Activated effector memory CD4-positive, alpha-beta T cell treated with Interleukin-2 at 50 U/mL for 16 hours (primary cell): Measurements from ENCODE around the gene PDXDC1.
"Not testable (repeated sequence)": the region's sequence is repeated elsewhere in the genome, so short reads cannot be mapped to it uniquely, and the experiment has no call there.

ENCODE experiments used
- DNase-seq: peaks from one replicate; pipeline ENCODE4 v3.0.0-alpha.2; 2020

Gene PDXDC1

DNA sequence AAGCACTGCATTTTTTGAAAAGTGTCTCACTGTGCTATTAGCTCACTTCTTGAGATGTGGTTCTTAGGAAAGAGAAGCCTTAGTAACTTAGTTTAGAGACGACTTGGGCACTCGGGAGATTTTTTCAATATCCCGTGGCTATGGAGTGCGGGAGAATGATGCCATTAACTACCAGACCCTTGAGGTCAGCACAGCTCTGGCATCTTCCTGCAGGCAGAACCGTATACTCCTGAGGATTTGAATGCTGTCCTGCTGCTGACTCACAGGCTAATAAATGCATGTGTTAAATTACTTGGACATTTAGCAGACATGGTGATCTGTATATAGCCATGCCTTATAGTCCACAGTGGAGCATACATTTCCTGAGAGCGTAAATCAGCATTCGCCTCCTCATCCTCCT lies 46.6 kb downstream of the PDXDC1 start:
- not testable (repeated sequence) for DNase-seq

DNA sequence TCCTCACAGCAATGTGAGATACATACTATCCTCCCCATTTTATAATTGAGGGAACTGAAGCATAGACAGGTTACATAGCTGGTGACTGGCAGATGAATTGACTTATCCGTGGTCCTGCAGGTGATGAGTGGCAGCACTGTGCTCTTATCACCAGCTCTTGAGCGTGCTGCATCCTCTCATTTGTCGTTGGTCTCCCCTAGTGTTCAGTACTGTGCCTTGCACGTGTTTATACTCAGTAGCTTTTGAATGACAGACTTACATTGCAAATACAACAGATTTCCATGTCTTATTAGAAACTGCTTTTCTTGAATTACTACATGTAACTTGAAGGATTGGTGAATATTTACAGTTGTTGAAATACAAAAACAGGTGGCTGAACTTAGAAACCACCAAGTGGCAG lies 47.4 kb downstream of the PDXDC1 start:
- peak; percentile 47 for DNase-seq

DNA sequence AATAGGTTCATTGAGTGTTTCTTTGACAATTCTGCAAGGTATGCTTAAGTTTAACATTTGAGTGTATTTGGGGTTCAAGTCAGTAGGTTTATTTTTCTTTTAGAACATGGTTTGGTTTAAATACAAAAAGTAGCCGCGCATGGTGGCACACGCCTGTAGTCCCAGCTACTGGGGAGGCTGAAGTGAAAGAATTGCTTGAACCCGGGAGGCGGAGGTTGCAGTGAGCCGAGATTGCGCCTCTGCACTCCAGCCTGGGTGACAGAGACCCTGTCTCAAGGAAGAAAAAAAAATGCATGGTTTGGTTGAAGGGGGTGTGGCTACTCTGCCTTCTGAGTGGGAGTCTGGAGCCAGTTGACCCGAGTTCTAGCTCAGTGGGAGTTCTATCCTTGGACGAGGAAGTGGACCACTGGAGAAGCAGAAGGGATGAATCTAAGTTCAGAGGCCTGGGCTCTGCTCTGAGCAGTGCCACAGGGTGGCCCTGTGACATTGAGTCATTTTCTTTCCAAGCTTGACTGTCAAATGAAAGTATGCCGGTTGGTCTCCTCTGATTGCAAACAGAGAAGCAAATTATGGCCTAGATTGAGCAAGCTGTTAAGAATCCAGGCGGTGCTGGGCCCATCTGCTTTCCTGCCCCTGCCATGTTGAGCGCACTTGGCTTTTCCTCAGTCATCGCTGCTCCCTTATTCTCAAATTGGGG lies 48.7 kb downstream of the PDXDC1 start:
- DNase-seq = not testable (repeated sequence)

DNA sequence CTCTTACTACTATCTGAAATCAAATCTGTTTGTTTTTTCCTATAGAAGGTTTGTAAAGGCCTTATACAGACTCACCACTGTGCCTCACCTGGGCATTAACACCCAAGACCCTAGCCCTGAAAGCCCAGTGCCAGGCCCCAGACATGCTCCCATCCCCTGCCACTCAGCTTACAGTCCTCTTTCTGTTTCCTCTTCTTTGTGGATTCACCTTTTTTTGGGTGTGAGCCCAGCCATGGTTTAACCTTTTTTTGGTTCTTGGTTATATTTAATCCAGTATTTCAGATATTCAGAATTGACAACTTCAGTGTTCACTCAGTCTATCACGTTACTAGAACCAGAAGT lies 50.0 kb downstream of the PDXDC1 start:
- not testable (repeated sequence) for DNase-seq

DNA sequence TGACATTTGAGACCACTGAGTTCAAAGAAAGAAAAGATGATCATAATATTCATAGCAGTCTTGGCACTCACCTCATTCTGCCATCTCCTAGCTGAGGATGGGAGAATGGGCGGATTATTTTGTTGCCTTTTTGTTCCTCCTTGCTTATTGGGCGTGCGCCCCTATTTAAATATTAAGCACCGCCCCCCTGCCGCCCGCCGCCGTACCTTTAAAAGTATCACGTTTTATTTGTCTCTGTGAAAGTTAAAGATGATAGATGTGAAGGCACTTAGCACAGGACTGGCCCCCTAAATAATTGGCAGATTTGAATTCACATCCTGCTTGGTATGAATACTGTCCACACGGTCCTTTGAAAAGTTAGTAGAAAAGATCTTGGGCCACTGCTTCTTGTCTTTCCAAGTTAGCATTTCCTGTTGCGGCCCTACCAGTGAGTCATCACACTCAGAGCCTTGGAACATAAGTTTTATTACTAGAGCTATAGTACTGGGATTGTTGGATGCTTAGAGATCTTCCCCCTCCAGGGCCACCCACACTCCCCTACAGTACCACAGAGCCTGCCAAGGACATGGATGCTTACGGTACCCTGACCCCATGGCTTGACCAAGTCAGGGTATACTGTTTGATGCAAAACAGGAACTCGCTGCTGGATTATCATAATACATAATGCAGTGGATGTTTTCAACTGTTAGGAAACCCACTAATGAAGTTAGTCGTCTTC lies 50.6 kb downstream of the PDXDC1 start:
- DNase-seq = not testable (repeated sequence)

DNA sequence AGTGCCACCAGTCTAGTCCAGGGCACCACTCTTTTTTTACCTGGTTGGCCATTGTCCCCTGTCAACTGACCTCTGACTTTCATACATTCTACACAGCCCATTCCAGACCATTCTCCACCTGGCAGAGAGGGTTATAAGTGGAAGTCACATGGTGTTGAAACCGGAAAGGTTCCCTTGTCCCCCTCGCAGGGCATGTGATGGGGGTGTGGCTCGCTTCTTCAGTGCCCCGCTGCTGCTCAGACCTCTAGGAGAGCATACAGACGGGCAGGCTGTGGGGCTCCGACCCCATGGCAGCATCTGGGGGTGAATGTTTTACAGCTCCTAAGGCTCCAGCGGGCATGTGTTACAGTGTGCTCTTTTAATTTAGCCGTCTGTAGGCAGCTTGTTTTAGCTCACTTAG lies 52.2 kb downstream of the PDXDC1 start:
- DNase-seq = not testable (repeated sequence)

DNA sequence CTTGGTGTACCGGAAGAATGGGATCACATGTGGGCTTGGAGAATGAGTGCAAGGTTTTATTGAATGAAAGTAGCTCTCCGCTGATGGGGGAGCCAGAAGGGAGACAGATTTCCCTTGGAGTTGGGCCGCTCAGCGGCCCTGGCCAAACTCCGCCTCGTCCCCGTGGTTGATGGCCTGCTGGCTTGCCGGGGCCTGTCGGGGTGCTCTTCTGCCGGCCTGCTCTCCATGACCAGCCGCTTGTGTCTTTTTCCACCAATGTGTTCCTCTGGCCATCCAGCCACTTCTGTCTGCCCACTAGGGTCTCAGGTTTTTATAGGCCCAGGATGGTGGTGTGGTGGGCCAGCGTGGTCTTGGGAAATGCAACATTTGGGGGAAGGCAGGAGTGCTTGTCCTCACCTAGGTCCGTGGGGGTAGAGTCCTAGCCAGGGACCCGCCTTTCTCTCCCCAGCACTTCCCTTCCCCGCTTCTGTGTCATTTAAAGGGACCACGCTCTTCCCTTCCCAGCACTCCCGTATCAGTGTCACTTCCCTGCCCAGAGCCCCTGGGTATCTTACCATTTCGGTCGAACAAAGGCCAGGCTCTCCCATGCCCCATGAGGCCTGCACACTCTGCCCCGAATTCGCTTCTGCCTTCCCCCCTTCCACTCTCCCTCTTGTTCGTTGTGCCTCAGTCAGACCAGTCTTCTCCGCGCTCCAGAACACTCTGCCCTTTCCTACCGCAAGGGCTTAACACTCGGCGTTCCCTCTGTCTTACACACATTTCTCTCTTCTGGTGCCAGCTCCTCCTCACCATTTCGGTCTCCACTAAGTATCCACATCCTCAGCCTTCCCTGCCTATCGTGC lies 52.9 kb downstream of the PDXDC1 start:
- not testable (repeated sequence) for DNase-seq

DNA sequence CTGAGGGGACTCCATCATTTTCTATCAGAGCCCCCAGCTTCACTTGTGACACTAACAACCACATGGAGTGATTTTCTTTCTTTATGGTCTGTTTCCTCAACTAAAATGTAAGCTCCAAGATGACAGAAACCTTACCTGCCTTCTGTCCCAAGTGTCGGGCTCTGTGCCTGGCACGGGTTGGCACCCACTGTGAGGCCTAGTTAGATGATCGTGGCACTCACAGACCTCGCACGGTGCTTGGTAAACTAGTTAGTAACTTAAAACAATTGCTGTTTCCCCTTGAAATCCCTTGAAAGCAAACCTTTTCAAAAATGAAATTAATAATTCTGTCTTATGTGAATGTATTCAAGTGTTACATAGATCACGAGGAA lies 53.5 kb downstream of the PDXDC1 start:
- not testable (repeated sequence) for DNase-seq

DNA sequence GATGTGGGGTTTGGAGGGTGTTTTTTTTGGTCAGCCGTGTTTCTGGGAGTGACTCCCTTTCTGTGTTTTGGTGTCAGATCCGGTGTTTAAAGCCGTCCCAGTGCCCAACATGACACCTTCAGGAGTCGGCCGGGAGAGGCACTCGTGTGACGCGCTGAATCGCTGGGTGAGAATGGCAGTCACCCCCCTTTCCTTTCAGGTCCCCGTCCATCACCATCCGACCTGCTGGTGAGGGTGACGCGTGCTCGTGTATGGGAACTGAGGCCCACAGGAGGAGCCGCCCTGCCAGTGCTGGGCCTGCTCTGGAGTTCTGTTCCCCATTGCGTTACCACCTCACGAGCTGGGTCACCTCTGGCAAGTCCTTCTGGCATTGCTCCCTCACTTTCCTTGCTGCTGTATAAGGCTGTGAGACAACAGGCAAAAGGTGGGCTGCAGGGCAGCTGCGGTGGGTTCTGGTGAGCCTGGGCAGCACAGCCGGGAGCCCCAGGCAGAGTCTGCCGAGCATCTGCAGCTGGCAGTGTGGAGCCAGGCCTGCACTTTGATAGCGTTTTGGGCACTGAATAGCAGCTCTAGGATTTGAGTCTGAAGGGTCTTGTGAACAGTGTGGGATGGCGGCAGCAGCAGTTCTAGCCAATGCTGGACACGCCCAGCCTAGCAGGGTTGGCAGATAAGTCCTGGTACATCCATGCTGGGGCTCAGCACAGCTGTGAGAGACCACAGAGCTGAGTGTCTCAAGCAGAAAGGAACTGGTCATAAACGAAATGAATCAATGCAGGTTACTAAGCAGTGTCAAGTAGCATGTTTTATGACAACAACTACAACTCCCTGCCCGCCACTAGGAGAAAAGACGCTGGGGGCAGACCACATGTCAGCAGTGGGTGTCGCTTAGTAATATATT lies 54.2 kb downstream of the PDXDC1 start:
- not testable (repeated sequence) for DNase-seq

DNA sequence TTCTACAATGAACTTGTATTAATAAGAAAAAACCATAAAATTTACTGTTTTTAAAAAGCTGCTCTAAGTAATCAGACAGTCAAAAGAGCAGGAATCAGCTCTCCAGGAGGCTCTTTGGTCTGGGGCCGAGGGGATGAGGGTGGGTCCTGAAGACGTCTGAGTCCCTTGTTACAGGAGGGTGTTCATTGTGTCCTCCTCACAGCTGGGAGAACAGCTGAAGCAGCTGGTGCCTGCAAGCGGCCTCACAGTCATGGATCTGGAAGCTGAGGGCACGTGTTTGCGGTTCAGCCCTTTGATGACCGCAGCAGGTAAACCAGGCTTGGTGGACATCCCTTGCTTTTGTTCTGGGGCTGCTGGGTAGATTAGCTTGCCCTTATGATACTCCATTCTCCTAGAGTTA lies 54.9 kb downstream of the PDXDC1 start:
- not testable (repeated sequence) for DNase-seq

DNA sequence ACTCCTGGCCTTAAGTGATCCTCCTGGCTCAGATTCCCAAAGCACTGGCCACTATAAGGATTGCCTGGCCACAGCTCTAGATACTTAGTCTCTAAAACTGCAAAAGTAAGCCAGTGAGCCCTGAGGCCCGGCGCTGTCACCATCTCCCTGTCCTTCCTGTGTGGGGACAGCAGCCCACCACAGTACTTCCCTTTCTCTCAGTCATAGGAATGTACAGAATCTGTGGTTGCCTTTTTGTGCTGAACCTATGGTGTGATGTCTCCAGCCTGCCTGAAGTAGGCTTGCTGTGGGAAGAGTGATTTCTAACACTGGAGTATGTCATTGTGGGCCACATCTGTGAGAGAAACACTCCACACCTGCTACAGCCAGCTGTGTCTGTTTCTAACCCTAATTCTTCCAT lies 56.4 kb downstream of the PDXDC1 start:
- no peak for DNase-seq

DNA sequence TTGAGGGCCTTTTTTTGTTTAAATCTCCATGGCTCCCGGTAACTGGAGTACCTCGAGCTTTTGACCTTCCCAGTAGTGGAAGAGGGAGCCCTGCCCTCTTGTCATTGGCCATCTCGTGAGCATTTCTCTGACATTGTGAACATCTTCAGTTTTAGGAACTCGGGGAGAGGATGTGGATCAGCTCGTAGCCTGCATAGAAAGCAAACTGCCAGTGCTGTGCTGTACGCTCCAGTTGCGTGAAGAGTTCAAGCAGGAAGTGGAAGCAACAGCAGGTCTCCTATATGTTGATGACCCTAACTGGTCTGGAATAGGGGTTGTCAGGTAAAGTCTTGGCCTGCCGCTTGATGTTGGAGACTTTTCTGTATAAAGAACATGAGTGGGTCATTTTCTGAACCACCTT lies 56.8 kb downstream of the PDXDC1 start:
- no peak for DNase-seq

DNA sequence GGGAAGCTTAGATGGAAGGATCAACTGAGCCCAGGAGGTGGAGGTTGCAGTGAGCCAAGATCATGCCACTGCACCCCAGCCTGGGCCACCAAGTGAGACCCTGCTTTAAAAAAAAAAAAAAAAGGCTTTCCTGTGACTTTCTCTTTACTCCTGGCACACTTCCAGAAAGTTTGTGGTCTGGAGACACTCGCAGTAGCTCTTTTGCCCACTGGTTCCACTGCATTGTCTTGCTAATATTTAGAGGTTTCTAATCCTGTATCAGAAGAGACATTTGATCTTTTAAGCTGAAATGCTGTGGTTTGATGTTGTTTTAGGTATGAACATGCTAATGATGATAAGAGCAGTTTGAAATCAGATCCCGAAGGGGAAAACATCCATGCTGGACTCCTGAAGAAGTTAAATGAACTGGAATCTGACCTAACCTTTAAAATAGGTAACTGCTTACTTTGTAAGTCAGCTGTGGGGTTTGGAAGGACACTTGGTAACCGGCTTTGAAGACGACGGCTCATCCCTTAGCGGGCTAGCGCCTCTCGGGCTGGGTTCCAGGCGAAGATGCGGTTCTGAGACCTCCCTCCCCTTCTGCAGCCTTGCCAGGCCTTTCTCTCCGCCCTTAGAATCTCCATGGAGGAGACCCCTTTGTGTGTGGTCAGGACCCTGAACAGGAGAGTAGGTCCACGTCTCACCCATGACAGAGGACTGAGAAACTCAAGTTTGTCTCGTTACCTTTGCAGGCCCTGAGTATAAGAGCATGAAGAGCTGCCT lies 57.9 kb downstream of the PDXDC1 start:
- no peak for DNase-seq

DNA sequence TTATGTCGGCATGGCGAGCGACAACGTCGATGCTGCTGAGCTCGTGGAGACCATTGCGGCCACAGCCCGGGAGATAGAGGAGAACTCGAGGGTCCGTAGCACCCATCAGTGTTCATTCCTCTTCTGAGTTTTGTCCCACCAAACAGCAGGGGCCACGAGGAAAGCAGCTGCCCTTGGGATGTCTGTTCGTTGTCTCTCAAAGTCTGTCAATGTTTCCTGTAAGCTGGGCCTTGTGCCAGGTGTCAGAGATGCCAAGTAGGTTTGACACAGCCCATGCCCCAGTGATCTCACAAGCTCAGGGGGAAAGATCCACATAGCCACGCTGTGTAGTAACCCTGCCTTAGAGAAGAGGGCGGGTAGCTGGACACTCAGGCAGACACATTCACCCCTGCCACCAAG lies 58.5 kb downstream of the PDXDC1 start:
- no peak for DNase-seq

DNA sequence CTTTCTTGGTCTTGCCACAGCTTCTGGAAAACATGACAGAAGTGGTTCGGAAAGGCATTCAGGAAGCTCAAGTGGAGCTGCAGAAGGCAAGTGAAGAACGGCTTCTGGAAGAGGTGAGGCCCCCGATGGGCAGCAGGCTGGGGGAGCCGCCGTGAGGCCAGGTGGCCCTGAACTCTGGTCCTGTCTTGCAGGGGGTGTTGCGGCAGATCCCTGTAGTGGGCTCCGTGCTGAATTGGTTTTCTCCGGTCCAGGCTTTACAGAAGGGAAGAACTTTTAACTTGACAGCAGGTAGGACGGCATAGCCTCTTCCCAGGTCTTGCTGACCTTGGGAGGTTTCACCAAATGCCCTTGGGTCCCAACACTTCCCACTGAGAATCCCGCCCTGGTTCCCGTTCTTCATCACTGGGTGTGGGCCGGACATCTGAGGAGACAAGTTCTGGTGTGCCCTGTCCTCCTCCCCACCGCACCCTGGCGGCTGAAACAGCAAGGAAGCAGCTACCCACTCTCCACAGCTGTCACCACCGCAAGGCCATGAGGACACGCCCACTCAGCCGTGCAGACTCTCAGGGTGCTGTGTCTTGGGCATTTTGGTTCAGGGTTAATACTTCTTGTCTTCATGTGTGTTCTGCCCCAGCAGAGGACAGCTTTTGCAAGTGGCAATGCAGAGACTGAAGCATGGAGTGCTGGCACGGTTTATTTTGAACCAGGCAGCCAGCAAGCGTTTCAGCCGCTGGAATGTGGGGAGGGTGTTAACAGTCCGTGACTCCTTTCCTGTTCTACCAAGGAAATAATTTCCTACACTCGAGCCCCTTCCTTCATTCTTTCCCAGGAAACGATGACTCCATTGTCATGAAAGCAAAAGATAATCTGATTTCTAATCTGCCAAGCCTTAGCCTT lies 59.7 kb downstream of the PDXDC1 start:
- no peak for DNase-seq

DNA sequence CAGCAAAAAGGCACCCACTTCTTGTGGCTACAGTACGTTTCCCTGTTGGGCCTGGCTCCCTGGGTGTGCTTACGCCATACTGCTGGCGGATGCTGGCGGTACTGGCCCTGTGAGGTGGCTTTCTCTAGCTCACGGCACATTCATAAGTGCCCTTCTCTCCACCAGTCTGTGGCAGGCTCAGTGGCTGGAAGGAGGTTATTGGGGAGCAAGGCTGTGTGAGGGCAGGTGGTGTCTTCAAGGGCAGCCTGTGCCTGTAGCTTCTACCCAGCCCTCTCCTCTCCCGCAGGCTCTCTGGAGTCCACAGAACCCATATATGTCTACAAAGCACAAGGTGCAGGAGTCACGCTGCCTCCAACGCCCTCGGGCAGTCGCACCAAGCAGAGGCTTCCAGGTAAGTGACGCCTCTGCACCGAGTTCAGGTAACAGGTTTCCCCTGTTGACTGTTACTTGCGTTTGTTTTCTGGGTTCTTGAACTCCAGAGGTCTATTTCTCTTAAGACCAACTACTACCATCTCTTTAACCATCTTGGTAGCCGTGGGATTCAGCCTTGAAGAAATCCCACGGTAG lies 60.4 kb downstream of the PDXDC1 start:
- DNase-seq = no peak

DNA sequence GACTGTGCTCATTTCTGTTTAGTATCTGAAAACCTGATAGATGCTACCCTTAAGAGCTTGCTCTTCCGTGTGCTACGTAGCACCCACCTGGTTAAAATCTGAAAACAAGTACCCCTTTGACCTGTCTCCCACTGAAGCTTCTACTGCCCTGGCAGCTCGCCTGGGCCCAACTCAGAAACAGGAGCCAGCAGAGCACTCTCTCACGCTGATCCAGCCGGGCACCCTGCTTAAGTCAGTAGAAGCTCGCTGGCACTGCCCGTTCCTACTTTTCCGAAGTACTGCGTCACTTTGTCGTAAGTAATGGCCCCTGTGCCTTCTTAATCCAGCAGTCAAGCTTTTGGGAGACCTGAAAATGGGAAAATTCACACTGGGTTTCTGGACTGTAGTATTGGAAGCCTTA lies 62.2 kb downstream of the PDXDC1 start:
- no peak for DNase-seq

DNA sequence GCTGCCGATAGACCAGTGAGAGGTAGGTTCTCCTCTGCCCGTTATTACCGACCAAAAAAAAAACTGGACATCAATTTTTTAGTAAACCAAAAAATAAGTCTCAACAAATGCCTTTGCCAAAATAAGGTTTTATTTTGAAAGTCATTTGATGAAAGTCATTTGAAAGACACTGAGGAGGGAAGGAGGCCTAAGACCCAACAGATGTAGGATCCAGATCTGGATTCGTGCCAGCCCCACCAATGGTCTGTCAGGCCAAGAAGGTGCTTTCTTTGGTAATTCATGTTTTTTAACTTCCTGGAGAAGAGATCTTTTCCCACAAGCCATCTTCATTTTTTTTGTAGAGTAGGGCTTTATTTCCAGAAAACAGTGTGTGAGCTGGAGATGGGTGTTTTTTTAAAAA lies 62.9 kb downstream of the PDXDC1 start:
- DNase-seq = no peak

DNA sequence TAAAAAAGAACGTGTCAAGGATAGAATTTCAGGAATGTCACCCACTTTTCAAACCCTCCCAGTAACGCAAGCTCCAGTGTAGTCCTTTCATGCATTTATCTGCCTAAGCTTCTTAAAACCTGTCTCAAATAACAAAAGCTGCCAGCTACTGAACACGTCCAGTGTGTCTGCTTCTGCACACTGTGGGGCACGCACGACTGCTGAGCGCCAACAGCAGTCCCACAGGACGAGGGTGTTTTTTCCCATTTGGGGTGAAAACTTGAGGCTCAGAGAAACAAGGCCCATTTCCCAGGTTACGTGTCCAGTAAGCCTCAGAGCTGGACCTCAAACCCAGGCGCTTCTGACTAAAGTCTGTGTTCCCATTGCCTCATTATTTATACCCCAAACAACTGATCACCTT lies 63.9 kb downstream of the PDXDC1 start:
- no peak for DNase-seq

DNA sequence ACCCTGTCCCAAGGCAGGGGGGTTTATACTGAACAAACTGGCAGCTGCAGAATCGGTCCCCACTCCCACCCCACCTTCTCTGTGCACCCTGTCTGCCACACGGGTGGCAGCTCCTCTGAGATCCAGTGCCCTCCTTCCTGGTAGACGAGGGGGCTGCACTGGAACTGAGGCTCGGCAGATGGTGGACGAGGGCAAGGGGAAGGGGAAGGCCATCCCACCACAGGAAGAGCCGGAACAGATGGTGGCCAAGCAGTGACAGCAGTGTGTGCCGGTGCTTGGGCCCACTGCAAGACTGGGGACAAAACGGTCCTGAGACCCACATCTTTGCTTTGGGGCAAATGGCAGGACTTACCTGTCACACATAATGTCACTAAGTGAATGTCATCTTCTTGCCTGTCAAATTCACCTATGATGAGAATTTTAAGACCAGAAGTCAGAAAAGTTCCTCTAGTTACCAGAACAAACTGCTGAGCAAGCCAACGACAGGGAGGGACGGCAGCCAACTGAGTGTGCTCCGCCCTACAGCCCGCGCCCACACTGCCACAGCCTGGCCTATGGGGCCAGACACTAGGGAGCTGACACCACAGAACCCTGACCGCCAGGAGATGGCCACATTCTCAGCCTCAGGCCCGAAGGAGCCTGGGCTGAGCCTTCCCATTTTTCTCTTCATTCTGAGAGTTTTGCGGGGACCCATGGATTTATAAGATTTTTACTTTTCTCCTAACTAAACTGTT lies 66.6 kb downstream of the PDXDC1 start:
- DNase-seq = no peak
